Endodermal cell (in vitro differentiated cells): ENCODE results near the gene S100Z. TPM values are rescaled to one million over a fixed set of nuclear protein-coding genes. Genes with fewer than 3 reads are reported as not detected.
"Not testable (repeated sequence)": the region's sequence is repeated elsewhere in the genome, so short reads cannot be mapped to it uniquely, and the experiment has no call there.

Experiments
- DNase-seq: peaks from one replicate; pipeline ENCODE4 v3.0.0-alpha.2; 2017
- H3K27ac ChIP-seq: 2 replicates; pipeline ENCODE4 v1.5.1; 2013; ENCODE audit warnings: mild to moderate bottlenecking, low read depth, low read length, moderate library complexity
- H3K27me3 ChIP-seq: 2 replicates; pipeline ENCODE4 v1.6.1; 2013; ENCODE audit warnings: mild to moderate bottlenecking, low read length, moderate library complexity; ENCODE audit not compliant: insufficient read depth, control insufficient read depth, poor library complexity, severe bottlenecking
- H3K36me3 ChIP-seq: 2 replicates; pipeline ENCODE4 v1.7.0; 2013; ENCODE audit warnings: mild to moderate bottlenecking, low read length, moderate library complexity; ENCODE audit not compliant: control insufficient read depth, insufficient read depth
- H3K4me1 ChIP-seq: one replicate; pipeline ENCODE4 v1.7.0; 2013; ENCODE audit warnings: low read length; ENCODE audit not compliant: control insufficient read depth, insufficient read depth
- H3K4me3 ChIP-seq: 2 replicates; pipeline ENCODE4 v1.5.1; 2013; ENCODE audit warnings: mild to moderate bottlenecking, low read length, moderate library complexity
- H3K9ac ChIP-seq: 2 replicates; pipeline ENCODE4 v1.6.1; 2013; ENCODE audit warnings: mild to moderate bottlenecking, low read length, moderate library complexity; ENCODE audit not compliant: poor library complexity, severe bottlenecking; ENCODE audit errors: extremely low read depth
- H3K9me3 ChIP-seq: 2 replicates; pipeline ENCODE4 v1.6.1; 2013; ENCODE audit warnings: mild to moderate bottlenecking, low read length, moderate library complexity; ENCODE audit not compliant: control insufficient read depth
- H3K27ac Mint-ChIP-seq: 2 replicates; pipeline ENCODE4 v1.8.0; 2020; ENCODE audit warnings: mixed read lengths
- H3K27me3 Mint-ChIP-seq: 2 replicates; pipeline ENCODE4 v1.8.0; 2021; ENCODE audit warnings: mild to moderate bottlenecking, mixed read lengths; ENCODE audit not compliant: insufficient read depth
- H3K36me3 Mint-ChIP-seq: 2 replicates; pipeline ENCODE4 v1.8.0; 2020; ENCODE audit warnings: low read depth, mixed read lengths
- H3K4me1 Mint-ChIP-seq: 2 replicates; pipeline ENCODE4 v1.8.0; 2020; ENCODE audit warnings: mixed read lengths
- H3K4me3 Mint-ChIP-seq: 2 replicates; pipeline ENCODE4 v1.8.0; 2020; ENCODE audit warnings: mild to moderate bottlenecking, moderate library complexity, mixed read lengths
- H3K9me3 Mint-ChIP-seq: 2 replicates; pipeline ENCODE4 v1.8.0; 2020; ENCODE audit warnings: mild to moderate bottlenecking, mixed read lengths
- WGBS, 2 experiments: methylation state at CpG; one replicate each; pipeline versions ENCODE4 v1.1.5 to v1.1.7; 2013; ENCODE audit warnings: missing lambda C conversion rate in 2 of 2, mixed read lengths in 1 of 2; ENCODE audit not compliant: insufficient coverage in 1 of 2, insufficient read length in 1 of 2; 5-methylcytosine and 5-hydroxymethylcytosine counted together
- total RNA-seq, 2 donors: library from RNA; stranded (reverse); fragmentation: NEBNext Ultra II Directional in 1 of 2; extraction: Animal tissue kit (Norgen Biotek cat#: 25700) in 1 of 2; gene quantifications; 2 replicates in 1 of 2; 3 replicates in 1 of 2; pipeline ENCODE4 v1.2.1, GENCODE V29; 2021
- TF ChIP-seq, protein P1 (sequence below): fragments of 200-600 bp; sonication (generic); conservative IDR thresholded peaks from 2 replicates; pipeline ENCODE4 v1.5.0; 2021; ENCODE audit warnings: antibody characterized with exemption, mild to moderate bottlenecking

Gene S100Z
- total RNA-seq, 2 donors from 2014 or later = 17.2 to 18.3 TPM

DNA sequence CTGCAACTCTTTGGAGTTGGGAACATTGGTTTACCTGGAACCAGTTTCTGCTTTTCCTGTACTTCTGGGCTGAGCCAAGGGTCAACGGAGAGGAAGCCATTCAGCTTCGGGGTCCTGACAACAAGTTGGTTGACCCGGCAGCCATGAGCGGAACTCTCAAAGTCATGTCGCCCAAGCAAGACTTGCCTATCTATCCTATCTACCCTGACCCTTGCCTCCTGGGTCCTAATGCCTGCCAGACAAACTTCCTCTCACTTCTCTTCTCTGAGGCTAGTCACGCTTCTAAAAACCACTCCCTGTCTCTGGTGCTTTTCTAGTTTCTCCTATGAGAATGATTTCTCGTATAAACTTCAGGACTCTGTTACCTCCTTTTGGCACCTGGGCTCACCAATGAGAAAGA is 58.4 kb downstream of the S100Z start:
- Histone ChIP-seq H3K4me1 (peaks cover 11% of the 10 kb centered on the region), H3K36me3 (peaks cover 4% of the 10 kb centered on the region), H3K9me3 (no peaks in the 10 kb centered on the region), H3K9ac (no peak overlapping the region), H3K27me3 (no peaks in the 10 kb centered on the region), H3K27ac (no peak overlapping the region), H3K4me3 (no peak overlapping the region)
- H3K9me3 Mint-ChIP-seq = no peaks in the 10 kb centered on the region
- no peak overlapping the region for H3K4me3 Mint-ChIP-seq
- peaks cover 37% of the 10 kb centered on the region for H3K4me1 Mint-ChIP-seq
- H3K27ac Mint-ChIP-seq = peak overlapping the region; percentile 76
- TF ChIP-seq, protein P1, sequence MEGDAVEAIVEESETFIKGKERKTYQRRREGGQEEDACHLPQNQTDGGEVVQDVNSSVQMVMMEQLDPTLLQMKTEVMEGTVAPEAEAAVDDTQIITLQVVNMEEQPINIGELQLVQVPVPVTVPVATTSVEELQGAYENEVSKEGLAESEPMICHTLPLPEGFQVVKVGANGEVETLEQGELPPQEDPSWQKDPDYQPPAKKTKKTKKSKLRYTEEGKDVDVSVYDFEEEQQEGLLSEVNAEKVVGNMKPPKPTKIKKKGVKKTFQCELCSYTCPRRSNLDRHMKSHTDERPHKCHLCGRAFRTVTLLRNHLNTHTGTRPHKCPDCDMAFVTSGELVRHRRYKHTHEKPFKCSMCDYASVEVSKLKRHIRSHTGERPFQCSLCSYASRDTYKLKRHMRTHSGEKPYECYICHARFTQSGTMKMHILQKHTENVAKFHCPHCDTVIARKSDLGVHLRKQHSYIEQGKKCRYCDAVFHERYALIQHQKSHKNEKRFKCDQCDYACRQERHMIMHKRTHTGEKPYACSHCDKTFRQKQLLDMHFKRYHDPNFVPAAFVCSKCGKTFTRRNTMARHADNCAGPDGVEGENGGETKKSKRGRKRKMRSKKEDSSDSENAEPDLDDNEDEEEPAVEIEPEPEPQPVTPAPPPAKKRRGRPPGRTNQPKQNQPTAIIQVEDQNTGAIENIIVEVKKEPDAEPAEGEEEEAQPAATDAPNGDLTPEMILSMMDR = no peak
- DNase-seq = no peak
- no peaks in the 10 kb centered on the region for H3K27me3 Mint-ChIP-seq
- WGBS, 2 experiments = 92 to 93% methylated on average over 3 to 7 of the region's 7 CpGs
- peaks cover 24% of the 10 kb centered on the region for H3K36me3 Mint-ChIP-seq

DNA sequence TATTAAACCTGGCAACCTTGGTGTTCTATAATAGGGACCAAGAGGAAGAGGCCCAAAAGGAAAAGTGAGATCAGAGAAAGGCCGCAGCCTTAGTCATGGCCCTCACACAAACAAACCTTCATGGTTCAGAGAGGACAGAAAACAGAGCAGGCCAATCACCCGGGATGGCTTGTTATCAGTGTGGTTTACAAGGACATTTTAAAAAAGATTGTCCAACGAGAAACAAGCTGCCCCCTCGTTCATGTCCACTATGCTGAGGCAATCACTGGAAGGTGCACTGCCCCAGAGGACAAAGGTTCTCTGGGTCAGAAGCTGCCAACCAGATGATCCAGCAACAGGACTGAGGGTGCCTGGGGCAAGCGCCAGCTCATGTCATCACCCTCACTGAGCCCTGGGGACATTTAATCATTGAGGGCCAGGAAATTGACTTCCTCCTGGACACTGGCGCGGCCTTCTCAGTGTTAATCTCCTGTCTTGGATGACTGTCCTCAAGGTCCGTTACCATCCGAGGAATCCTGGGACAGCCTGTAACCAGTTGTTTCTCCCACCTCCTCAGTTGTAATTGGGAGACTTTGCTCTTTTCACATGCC is 60.6 kb downstream of the S100Z start:
- H3K27ac Mint-ChIP-seq = peak overlapping the region; percentile 80
- H3K36me3 Mint-ChIP-seq = peaks cover 39% of the 10 kb centered on the region
- peaks cover 18% of the 10 kb centered on the region for H3K9me3 Mint-ChIP-seq
- H3K36me3 ChIP-seq = peaks cover 14% of the 10 kb centered on the region
- not testable (repeated sequence) for H3K27me3 ChIP-seq, DNase-seq, H3K9ac ChIP-seq, H3K27me3 Mint-ChIP-seq, H3K4me3 Mint-ChIP-seq, H3K27ac ChIP-seq, H3K4me3 ChIP-seq
- H3K4me1 Mint-ChIP-seq = peaks cover 42% of the 10 kb centered on the region
- H3K9me3 ChIP-seq = peaks cover 18% of the 10 kb centered on the region
- WGBS, 2 experiments = 94 to 100% methylated on average over 5 to 9 of the region's 9 CpGs
- H3K4me1 ChIP-seq = peaks cover 11% of the 10 kb centered on the region

DNA sequence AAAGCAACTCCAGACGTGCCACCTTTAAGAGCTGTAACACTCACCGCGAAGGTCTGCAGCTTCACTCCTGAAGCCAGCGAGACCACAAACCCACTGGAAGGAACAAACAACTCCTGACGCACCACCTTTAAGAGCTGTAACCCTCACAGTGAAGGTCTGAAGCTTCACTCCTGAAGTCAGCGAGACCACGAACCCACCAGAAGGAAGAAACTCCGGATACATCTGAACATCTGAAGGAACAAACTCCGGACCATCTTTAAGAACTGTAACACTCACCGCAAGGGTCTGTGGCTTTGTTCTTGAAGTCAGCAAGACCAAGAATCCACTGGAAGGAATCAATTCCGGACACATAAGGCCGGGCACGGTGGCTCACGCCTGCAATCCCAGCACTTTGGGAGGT is 64.9 kb downstream of the S100Z start:
- H3K4me3 ChIP-seq = peak overlapping the region; percentile 62
- WGBS, 2 experiments = 91 to 92% methylated on average over 13 to 14 of the region's 14 CpGs
- not testable (repeated sequence) for H3K36me3 ChIP-seq, H3K9ac ChIP-seq, H3K27ac ChIP-seq, H3K27me3 ChIP-seq, H3K4me3 Mint-ChIP-seq, H3K27me3 Mint-ChIP-seq, DNase-seq, H3K27ac Mint-ChIP-seq, H3K4me1 ChIP-seq
- peaks cover 26% of the 10 kb centered on the region for H3K4me1 Mint-ChIP-seq
- H3K9me3 Mint-ChIP-seq = peaks cover 24% of the 10 kb centered on the region
- H3K36me3 Mint-ChIP-seq = peaks cover 29% of the 10 kb centered on the region
- peaks cover 24% of the 10 kb centered on the region for H3K9me3 ChIP-seq

DNA sequence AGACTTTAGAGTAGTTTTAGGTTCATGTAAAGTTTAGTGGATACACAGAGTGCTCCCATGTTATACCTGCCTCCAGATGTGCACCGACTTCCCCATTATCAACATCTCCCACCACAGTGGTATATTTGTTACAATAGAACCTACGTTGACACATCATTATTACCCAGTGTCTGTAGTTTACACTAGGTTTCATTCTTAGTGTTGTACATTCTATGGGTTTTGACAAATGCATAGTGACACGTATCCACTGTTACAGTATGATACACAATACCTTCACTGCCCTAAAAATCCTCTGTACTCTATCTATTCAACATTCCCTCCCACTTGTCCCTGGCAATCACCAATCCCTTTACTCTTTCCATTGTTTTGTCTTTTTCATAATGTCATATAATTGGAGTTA is 68.7 kb downstream of the S100Z start:
- Mint-ChIP-seq H3K27ac (no peak overlapping the region), H3K9me3 (peaks cover 24% of the 10 kb centered on the region), H3K4me3 (no peak overlapping the region), H3K27me3 (no peaks in the 10 kb centered on the region), H3K36me3 (peaks cover 44% of the 10 kb centered on the region), H3K4me1 (peaks cover 4% of the 10 kb centered on the region)
- no peak overlapping the region for H3K9ac ChIP-seq
- H3K36me3 ChIP-seq = peaks cover 10% of the 10 kb centered on the region
- no peaks in the 10 kb centered on the region for H3K27me3 ChIP-seq
- 97 to 100% methylated on average over 2 to 3 of the region's 3 CpGs for WGBS, 2 experiments
- H3K9me3 ChIP-seq = peaks cover 24% of the 10 kb centered on the region
- H3K27ac ChIP-seq = no peak overlapping the region
- H3K4me1 ChIP-seq = no peaks in the 10 kb centered on the region
- H3K4me3 ChIP-seq = no peak overlapping the region
- DNase-seq = no peak
- TF ChIP-seq, protein P1 = no peak
